Large intestine (tissue), 12 donors: ENCODE results near the gene MYL12B. TPM values are rescaled to one million over a fixed set of nuclear protein-coding genes. Genes with fewer than 3 reads are reported as not detected.

ENCODE experiments used
- DNase-seq, 2 donors: peaks; one replicate each; pipeline versions ENCODE4 v3.0.0 to v3.0.0-alpha.2; 2013
- H3K27ac ChIP-seq: one replicate; pipeline ENCODE4 v1.5.1; 2013; ENCODE audit warnings: low read length
- H3K27me3 ChIP-seq: 2 replicates; pipeline ENCODE4 v1.6.1; 2013; ENCODE audit warnings: low read length; ENCODE audit not compliant: control insufficient read depth, insufficient read depth
- H3K36me3 ChIP-seq: 2 replicates; pipeline ENCODE4 v1.6.1; 2013; ENCODE audit warnings: low read length; ENCODE audit not compliant: control insufficient read depth, insufficient read depth
- H3K4me1 ChIP-seq: one replicate; pipeline ENCODE4 v1.6.1; 2013; ENCODE audit warnings: low read length; ENCODE audit not compliant: control insufficient read depth, insufficient read depth
- H3K4me3 ChIP-seq: one replicate; pipeline ENCODE4 v1.5.1; 2013; ENCODE audit warnings: low read length
- H3K9me3 ChIP-seq: one replicate; pipeline ENCODE4 v1.6.1; 2013; ENCODE audit warnings: mild to moderate bottlenecking, low read depth, low read length, moderate library complexity; ENCODE audit not compliant: control insufficient read depth
- WGBS: methylation state at CpG from one replicate; pipeline ENCODE4 v1.1.5; 2013; ENCODE audit warnings: low lambda C conversion rate; ENCODE audit not compliant: insufficient coverage; 5-methylcytosine and 5-hydroxymethylcytosine counted together
- long read RNA-seq, 11 donors: transcript quantifications; one replicate each; lab custom pipeline, GENCODE V29; 2026
- polyA plus RNA-seq: library from polyadenylated mRNA; unstranded; fragments of 120-200 nt; gene quantifications from one replicate; pipeline ENCODE4 v1.2.1, GENCODE V29; 2013

Gene MYL12B
- 408 TPM for polyA plus RNA-seq
- long read RNA-seq, donor 1, transcript MYL12B-201 (4 exons, 1,210 nt) = major isoform, 152 of 162 reads
- long read RNA-seq, donor 1, partial matches to known transcripts = 10 of 162 reads
- long read RNA-seq, donor 1, other reads (novel, unspliced or antisense) = 0 of 162 reads
- long read RNA-seq, donor 2, transcript MYL12B-201 (4 exons, 1,210 nt) = major isoform, 318 of 341 reads
- long read RNA-seq, donor 2, partial matches to known transcripts = 16 of 341 reads
- long read RNA-seq, donor 2, other reads (novel, unspliced or antisense) = 6 of 341 reads
- long read RNA-seq, donor 3 = 0 reads
- long read RNA-seq, donor 4, transcript MYL12B-201 (4 exons, 1,210 nt) = major isoform, 32 of 32 reads
- long read RNA-seq, donor 4, partial matches to known transcripts = 0 of 32 reads
- long read RNA-seq, donor 4, other reads (novel, unspliced or antisense) = 0 of 32 reads
- long read RNA-seq, donor 5, transcript MYL12B-201 (4 exons, 1,210 nt) = major isoform, 165 of 182 reads
- long read RNA-seq, donor 5, partial matches to known transcripts = 17 of 182 reads
- long read RNA-seq, donor 5, other reads (novel, unspliced or antisense) = 0 of 182 reads
- long read RNA-seq, donor 6, transcript MYL12B-201 (4 exons, 1,210 nt) = major isoform, 298 of 504 reads
- long read RNA-seq, donor 6, partial matches to known transcripts = 200 of 504 reads
- long read RNA-seq, donor 6, other reads (novel, unspliced or antisense) = 5 of 504 reads
- long read RNA-seq, donor 7, transcript MYL12B-201 (4 exons, 1,210 nt) = major isoform, 149 of 220 reads
- long read RNA-seq, donor 7, partial matches to known transcripts = 69 of 220 reads
- long read RNA-seq, donor 7, other reads (novel, unspliced or antisense) = 0 of 220 reads
- long read RNA-seq, donor 8, transcript MYL12B-201 (4 exons, 1,210 nt) = major isoform, 383 of 402 reads
- long read RNA-seq, donor 8, partial matches to known transcripts = 10 of 402 reads
- long read RNA-seq, donor 8, other reads (novel, unspliced or antisense) = 8 of 402 reads
- long read RNA-seq, donor 9, transcript MYL12B-201 (4 exons, 1,210 nt) = major isoform, 320 of 347 reads
- long read RNA-seq, donor 9, partial matches to known transcripts = 22 of 347 reads
- long read RNA-seq, donor 9, other reads (novel, unspliced or antisense) = 5 of 347 reads
- long read RNA-seq, donor 10, transcript MYL12B-201 (4 exons, 1,210 nt) = major isoform, 369 of 587 reads
- long read RNA-seq, donor 10, partial matches to known transcripts = 208 of 587 reads
- long read RNA-seq, donor 10, other reads (novel, unspliced or antisense) = 8 of 587 reads
- long read RNA-seq, donor 11, transcript MYL12B-201 (4 exons, 1,210 nt) = major isoform, 207 of 222 reads
- long read RNA-seq, donor 11, partial matches to known transcripts = 15 of 222 reads
- long read RNA-seq, donor 11, other reads (novel, unspliced or antisense) = 0 of 222 reads

DNA sequence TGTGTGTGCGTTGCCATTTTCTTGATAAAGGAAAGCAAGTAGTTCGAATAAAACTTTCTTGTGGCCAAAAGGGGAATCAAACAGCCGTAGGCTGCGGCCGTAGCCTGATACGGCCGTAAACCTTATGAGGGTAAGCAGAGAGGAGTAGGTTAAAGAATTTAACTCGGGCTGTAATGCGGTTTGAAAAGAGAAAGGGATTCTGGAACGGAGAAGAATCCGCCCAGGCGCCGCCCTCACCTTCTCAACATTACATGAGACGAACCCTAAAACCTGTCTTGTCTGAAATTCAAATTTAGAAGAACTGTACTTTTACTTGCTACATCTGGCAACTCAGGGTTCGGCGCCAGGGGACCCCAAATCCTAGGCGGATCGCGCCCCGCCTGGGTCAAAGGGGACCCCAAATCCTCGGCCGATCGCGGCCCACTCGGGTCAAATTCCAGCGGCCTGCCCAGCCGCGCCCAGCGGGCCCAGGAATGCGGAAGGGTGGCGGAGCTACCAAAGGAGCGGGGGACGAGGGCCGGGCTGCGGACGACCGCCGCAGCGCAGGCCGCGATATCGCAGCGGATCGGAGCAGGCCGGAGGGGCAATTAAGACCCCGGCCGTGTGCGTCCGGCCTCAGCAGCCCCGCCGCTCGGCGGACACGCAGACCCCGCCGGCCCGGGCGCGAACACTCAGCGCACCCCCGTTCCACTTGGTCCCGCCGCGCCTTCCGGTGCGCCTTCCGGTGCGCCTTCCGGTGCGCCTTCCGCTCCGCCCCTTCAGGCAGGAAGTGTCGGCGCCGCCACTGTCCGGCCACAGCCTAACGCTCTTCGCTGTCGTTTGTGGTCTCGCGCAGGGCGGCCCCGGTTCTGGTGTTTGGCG lies at the start of gene MYL12B:
Gene MYL12B, plus strand, starts transcription at position 761 of the 861 bp plus-strand sequence. CDS start 10,766 bp downstream, outside the sequence.
- H3K27ac ChIP-seq = peak within 1 kb of the TSS; percentile 96
- H3K4me1 ChIP-seq = peaks cover 22% of the 10 kb centered on the region
- H3K9me3 ChIP-seq = no peaks in the 10 kb centered on the region
- H3K4me3 ChIP-seq = peak within 1 kb of the TSS; percentile 72
- H3K36me3 ChIP-seq = peaks cover 23% of the 10 kb centered on the region
- 0% methylated on average over 1 of the region's 84 CpGs for WGBS
- DNase-seq = peak; percentile 79 to 95
- no peaks in the 10 kb centered on the region for H3K27me3 ChIP-seq

DNA sequence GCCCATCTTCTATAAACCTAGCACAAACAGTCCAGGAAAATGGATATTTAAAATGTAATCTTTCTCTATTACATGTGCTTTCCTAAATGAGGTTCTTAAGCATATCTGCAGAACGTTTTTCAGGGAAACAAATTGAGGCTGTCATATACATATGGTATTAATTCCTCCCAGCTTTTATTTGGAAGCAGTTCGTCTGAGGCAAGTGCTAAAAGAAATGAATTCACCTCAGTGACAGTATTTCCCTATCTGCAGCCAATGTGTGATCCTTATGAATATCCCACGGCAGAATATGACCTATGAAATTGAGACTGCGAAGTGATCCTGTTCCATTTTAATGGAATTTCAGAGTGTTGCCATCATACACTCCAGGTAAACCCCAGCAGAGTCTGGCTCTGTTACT lies 49.3 kb upstream of the MYL12B start:
- DNase-seq = no peak
- Histone ChIP-seq H3K9me3 (peaks cover 7% of the 10 kb centered on the region), H3K36me3 (no peaks in the 10 kb centered on the region), H3K27me3 (no peaks in the 10 kb centered on the region), H3K4me1 (peaks cover 33% of the 10 kb centered on the region), H3K27ac (no peak overlapping the region), H3K4me3 (no peak overlapping the region)
- WGBS = no CpG with 5 or more reads among the region's 4 CpGs

DNA sequence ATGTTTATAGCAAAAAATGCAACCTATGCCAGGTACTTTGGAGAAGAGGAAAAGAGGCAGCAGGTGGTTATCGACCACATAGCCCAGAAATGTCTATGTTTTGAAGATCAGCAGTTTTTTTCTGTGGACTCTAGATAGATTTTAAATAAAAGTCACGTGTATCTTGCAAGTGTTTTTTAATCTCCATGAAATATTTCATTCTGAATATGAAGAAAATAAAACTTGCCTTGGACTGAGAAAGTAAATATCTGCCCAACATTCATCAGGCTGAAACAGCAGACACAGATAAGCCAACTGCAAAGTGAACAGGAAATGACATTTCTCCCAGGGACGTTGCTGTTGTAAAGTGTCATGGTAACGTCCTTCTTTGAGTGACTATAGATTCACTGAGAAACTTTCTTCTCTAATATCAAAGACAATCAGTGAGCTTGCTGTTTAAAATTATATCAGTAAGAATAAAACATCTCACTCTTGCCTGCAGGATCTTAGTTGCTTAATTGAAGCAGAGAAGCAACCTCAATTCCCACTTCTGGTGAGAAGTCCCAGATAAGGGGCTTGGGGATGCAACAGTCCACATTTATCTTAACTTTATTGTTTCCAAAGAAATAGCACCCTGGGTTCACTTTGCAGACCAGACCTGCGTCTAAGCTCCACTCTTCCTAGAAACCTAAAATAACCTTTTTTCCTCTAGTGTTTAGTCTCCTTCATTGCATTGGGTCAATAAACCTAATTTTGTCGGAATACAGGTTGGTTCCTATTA lies 48.5 kb upstream of the MYL12B start:
- DNase-seq = peak; percentile 30 to 66
- Histone ChIP-seq H3K9me3 (peaks cover 7% of the 10 kb centered on the region), H3K27me3 (no peaks in the 10 kb centered on the region), H3K36me3 (no peaks in the 10 kb centered on the region), H3K27ac (no peak overlapping the region), H3K4me1 (peaks cover 29% of the 10 kb centered on the region), H3K4me3 (no peak overlapping the region)
- WGBS = 80% methylated on average over 2 of the region's 6 CpGs

DNA sequence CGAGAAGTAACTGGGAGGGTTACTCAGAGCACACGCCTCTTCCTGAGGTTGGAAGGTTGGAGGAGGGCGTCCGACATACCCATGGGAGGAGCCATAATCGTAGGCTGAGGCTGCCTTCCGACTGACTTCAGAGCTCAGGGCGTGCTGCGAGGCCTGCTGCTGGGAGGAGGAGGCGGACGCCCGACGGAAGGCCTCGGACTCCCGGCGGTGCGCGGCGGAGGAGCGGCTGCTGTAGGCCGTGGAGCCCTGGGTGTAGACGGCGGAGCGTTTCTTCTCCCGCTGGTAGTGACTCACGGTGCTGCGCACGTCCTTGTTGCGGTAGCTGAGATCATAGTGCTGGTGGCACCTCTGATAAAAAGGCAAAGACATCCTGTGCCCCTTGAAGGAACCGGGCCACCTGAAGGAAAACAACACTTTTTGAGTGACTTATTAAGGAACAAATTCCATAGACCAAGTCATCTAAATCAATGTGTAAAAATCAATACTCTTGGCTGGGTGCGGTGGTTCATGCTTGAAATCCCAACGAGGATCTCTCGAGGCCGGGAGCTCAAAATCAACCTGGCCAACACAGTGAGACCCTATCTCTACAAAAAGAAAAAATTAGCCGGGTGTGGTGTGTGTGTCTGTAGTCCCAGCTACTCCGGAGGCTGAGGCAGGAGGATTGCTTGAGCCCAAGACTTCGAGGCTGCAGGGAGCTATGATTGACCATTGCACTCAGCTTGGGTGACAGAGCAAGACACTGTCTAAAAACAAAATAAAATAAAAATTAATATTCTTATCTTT lies 46.9 kb upstream of the MYL12B start:
- DNase-seq = no peak

DNA sequence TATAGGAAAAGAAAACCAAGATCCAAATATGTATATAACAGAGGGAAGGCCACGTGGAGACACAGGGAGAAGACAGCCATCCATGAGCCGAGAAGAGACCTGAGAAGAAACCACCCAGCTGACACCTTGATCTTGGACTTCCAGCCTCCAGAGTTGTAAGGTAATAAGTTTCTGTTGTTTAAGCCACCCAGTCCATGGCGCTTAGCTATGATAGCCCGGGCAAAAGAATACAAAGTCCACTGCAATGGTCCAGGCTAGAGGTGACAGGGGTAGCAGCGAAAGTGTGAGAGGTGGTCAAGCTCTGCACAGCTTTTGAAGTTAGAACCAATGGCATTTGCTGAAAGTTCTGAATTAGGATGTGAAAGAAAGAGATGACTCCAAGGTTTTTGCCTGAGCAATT lies 44.9 kb upstream of the MYL12B start:
- peaks cover 7% of the 10 kb centered on the region for H3K9me3 ChIP-seq
- no peaks in the 10 kb centered on the region for H3K27me3 ChIP-seq
- WGBS = no CpG with 5 or more reads among the region's 5 CpGs
- H3K27ac ChIP-seq = peak overlapping the region; percentile 87
- peaks cover 44% of the 10 kb centered on the region for H3K4me1 ChIP-seq
- H3K4me3 ChIP-seq = no peak overlapping the region
- peak in 1 of 2 donors; percentile 20 for DNase-seq
- H3K36me3 ChIP-seq = no peaks in the 10 kb centered on the region

More for the DNA sequence above, 46.9 kb upstream of the MYL12B start:
- Histone ChIP-seq H3K9me3 (peaks cover 7% of the 10 kb centered on the region), H3K27me3 (no peaks in the 10 kb centered on the region), H3K27ac (no peak overlapping the region), H3K36me3 (no peaks in the 10 kb centered on the region), H3K4me3 (no peak overlapping the region), H3K4me1 (peaks cover 44% of the 10 kb centered on the region)
- no CpG with 5 or more reads among the region's 36 CpGs for WGBS

- no peaks in the 10 kb centered on the region for H3K36me3 ChIP-seq
- H3K27ac ChIP-seq = peak overlapping the region; percentile 87
- no peaks in the 10 kb centered on the region for H3K27me3 ChIP-seq
- peak; percentile 94 to 97 for DNase-seq
- WGBS = 0% methylated on average over 1 of the region's 3 CpGs
- H3K4me1 ChIP-seq = peaks cover 38% of the 10 kb centered on the region
- H3K9me3 ChIP-seq = peaks cover 7% of the 10 kb centered on the region
- H3K4me3 ChIP-seq = no peak overlapping the region
Measured at GRCh38 chr18:3217948-3218647, 43.8 kb upstream of the MYL12B start.

- WGBS = no CpG with 5 or more reads among the region's 2 CpGs
- Histone ChIP-seq H3K27ac (peak overlapping the region; percentile 87), H3K27me3 (no peaks in the 10 kb centered on the region), H3K36me3 (no peaks in the 10 kb centered on the region), H3K4me1 (peaks cover 31% of the 10 kb centered on the region), H3K9me3 (peaks cover 7% of the 10 kb centered on the region), H3K4me3 (no peak overlapping the region)
- DNase-seq = peak in 1 of 2 donors; percentile 56
Measured at GRCh38 chr18:3218819-3219218, 43.1 kb upstream of the MYL12B start.

DNA sequence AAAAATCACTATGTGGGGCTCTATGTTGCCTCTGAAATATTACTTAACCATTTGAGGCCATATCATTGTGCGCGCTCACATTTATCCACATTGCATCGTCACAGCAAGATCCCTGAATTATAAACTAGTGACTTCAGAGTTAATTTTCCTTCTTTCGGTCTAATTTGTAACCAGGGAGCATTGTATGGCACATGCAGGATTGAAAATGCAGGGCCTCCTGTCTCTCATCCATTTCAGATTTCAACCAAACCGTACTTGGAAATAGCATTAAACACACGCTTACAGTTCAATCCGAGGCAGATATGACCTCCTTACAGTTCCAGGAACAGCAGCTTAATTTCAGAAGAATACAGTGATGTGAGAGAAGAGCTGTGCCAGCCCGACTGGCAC lies 42.7 kb upstream of the MYL12B start:
- Histone ChIP-seq H3K9me3 (peaks cover 7% of the 10 kb centered on the region), H3K27ac (peak overlapping the region; percentile 87), H3K4me3 (no peak overlapping the region), H3K27me3 (no peaks in the 10 kb centered on the region), H3K36me3 (no peaks in the 10 kb centered on the region), H3K4me1 (peaks cover 31% of the 10 kb centered on the region)
- WGBS = 100% methylated on average over 1 of the region's 8 CpGs
- DNase-seq = peak in 1 of 2 donors; percentile 47
